Fibroblast of the aortic adventitia (primary cell): Measurements from ENCODE around the gene PSMB10. TPM values are rescaled to one million over a fixed set of nuclear protein-coding genes. Genes with fewer than 3 reads are reported as not detected.

ENCODE experiments used
- DNase-seq: peaks from one replicate; pipeline ENCODE4 v3.0.0-alpha.2; 2010; ENCODE audit warnings: low read depth
- H3K4me3 ChIP-seq: 2 replicates; pipeline ENCODE4 v1.5.1; 2011; ENCODE audit warnings: low read depth, mild to moderate bottlenecking, control low read depth, low read length, moderate library complexity
- total RNA-seq: library from RNA; depleted of rRNA; stranded (reverse); fragments of >200 nt; gene quantifications from 2 replicates; pipeline ENCODE4 v1.2.3, GENCODE V29; 2012; ENCODE audit warnings: low replicate concordance
- TF ChIP-seq, protein P1 (sequence below): IDR thresholded peaks from 2 replicates; pipeline ENCODE4 v1.5.1; 2011; ENCODE audit warnings: mild to moderate bottlenecking, low read length, control low read depth, inconsistent platforms; ENCODE audit not compliant: insufficient read depth

The PSMB10 gene
- total RNA-seq, 1 donor, result 22.7 TPM

DNA sequence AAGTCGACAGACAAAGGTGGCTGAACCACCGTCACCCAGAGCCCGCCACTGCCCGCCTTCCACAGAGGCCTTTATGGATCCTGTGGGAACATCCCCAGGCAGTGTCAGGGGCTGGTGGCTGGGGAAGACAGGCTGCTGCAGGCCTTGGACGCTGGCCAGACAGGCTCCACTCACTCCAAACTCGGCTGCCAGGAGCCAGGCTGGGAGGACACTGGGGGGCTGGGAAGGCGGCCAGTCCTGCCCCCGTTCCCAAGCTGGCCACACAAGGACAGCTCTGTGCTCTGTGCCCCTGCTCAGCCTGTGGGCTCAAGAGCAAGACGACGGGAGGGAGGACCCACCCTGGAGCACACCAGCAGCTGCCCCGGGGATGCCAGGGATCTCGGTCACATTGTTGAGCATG is 14.8 kb upstream of the PSMB10 start:
- no peak overlapping the region for H3K4me3 ChIP-seq
- TF ChIP-seq, protein P1, sequence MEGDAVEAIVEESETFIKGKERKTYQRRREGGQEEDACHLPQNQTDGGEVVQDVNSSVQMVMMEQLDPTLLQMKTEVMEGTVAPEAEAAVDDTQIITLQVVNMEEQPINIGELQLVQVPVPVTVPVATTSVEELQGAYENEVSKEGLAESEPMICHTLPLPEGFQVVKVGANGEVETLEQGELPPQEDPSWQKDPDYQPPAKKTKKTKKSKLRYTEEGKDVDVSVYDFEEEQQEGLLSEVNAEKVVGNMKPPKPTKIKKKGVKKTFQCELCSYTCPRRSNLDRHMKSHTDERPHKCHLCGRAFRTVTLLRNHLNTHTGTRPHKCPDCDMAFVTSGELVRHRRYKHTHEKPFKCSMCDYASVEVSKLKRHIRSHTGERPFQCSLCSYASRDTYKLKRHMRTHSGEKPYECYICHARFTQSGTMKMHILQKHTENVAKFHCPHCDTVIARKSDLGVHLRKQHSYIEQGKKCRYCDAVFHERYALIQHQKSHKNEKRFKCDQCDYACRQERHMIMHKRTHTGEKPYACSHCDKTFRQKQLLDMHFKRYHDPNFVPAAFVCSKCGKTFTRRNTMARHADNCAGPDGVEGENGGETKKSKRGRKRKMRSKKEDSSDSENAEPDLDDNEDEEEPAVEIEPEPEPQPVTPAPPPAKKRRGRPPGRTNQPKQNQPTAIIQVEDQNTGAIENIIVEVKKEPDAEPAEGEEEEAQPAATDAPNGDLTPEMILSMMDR, result no peak
- DNase-seq, result no peak

GRCh38 chr16:67950335-67950843 is 13.7 kb upstream of the PSMB10 start:
- H3K4me3 ChIP-seq, result no peak overlapping the region
- DNase-seq, result no peak
- TF ChIP-seq, protein P1, result no peak

DNA sequence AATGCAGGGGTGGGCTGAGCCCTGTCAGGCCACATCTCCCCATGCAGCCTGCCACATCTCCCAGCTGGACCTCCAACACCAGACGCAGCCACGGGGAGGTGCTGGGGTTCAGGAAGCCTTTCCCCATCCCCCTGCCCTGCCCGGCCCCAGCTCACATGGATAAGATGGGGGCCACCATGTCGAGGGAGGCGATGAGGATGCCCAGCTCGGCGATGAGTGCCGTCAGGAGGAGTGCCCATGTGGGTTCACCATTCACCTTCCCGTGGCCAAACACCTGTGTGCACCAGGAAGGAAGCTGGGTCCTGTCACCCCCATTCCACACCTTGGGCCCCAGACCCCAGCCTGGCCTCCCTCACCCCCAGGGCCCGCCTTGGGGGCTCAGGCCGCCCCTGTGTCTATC is 13.0 kb upstream of the PSMB10 start:
- no peak overlapping the region for H3K4me3 ChIP-seq
- TF ChIP-seq, protein P1, result no peak
- DNase-seq, result no peak

DNA sequence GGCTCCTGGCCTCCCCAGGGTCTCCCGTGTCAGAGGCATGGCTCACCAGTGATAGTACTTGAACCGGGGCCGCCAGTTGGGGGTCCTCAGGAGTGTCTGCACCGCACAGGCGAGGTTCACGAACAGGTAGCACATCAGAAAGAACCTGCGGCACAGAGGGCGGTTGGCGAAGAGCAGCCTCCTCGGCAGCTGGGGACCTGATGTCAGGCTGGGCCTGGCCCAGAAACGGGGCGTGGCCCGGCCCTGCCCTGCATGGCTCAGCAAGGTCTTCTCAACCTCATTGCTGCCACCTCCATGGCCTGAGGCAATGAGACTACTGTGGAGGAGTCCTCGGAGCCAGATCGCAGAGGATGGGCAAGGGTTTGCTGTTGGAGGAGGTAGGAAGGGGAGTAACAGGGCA is 11.4 kb upstream of the PSMB10 start:
- TF ChIP-seq, protein P1, result no peak
- H3K4me3 ChIP-seq, result no peak overlapping the region
- no peak for DNase-seq

- TF ChIP-seq, protein P1, result no peak
- DNase-seq, result no peak
Measured at GRCh38 chr16:67946966-67947558, 10.4 kb upstream of the PSMB10 start.

GRCh38 chr16:67946128-67946569 is 9.5 kb upstream of the PSMB10 start:
- H3K4me3 ChIP-seq, result no peak overlapping the region
- TF ChIP-seq, protein P1, result no peak
- no peak for DNase-seq

More at GRCh38 chr16:67946966-67947558, 10.4 kb upstream of the PSMB10 start:
- H3K4me3 ChIP-seq, result no peak overlapping the region

DNA sequence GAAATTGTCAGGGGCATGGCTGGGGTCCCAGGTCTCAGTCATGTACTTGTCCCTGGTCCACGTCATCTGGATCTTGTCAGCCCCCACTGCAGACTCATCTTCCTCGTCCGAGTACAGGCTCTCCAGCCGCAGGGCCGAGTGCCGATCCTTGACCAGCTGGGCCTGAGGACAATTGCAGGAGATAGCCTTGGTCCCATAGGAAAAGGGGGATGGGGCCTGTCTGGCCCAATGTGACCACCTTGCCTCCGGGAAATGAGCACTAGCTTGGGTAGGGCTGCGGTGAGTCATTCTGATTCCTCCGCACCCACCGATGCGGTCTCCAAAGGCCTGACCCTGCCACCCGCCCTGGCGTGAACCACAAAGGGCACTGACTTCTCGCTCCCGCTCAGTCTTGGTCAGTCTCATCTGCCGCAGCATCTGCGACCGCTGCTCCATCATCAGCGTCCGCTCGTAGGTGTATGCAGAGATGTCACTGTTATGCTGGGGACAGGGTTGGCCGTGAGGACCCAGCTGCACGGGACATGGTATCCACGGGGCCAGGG is 8.8 kb upstream of the PSMB10 start:
- TF ChIP-seq, protein P1, result no peak
- DNase-seq, result no peak
- H3K4me3 ChIP-seq, result no peak overlapping the region
